ENCODE data around the gene CLBA1. TPM values are rescaled to one million over a fixed set of nuclear protein-coding genes. Genes with fewer than 3 reads are reported as not detected.

Gene CLBA1
- total and polyA plus RNA-seq, 2 experiments from 2014 or later: 1.6 to 1.8 TPM

DNA sequence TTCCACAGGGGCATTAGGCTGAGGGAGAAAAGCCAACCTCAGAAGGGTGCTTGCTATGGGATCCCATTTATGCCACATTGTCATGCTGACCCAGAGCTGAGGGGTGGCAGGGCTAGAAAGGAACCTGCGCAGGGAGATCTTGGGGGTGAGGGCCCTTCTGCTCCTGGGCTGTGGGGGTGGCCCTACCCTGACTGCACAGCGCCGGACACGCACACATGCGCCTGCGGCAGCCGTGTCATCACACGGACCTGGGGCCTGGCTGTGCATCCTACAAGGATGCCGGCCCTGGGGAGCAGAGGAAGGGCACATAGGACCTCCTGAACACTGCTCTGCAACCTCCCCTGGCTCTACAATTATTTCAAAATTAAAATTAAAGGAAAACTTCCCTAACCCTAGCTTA lies 28.4 kb downstream of the CLBA1 start (continued):
- TF ChIP-seq, protein P1, sequence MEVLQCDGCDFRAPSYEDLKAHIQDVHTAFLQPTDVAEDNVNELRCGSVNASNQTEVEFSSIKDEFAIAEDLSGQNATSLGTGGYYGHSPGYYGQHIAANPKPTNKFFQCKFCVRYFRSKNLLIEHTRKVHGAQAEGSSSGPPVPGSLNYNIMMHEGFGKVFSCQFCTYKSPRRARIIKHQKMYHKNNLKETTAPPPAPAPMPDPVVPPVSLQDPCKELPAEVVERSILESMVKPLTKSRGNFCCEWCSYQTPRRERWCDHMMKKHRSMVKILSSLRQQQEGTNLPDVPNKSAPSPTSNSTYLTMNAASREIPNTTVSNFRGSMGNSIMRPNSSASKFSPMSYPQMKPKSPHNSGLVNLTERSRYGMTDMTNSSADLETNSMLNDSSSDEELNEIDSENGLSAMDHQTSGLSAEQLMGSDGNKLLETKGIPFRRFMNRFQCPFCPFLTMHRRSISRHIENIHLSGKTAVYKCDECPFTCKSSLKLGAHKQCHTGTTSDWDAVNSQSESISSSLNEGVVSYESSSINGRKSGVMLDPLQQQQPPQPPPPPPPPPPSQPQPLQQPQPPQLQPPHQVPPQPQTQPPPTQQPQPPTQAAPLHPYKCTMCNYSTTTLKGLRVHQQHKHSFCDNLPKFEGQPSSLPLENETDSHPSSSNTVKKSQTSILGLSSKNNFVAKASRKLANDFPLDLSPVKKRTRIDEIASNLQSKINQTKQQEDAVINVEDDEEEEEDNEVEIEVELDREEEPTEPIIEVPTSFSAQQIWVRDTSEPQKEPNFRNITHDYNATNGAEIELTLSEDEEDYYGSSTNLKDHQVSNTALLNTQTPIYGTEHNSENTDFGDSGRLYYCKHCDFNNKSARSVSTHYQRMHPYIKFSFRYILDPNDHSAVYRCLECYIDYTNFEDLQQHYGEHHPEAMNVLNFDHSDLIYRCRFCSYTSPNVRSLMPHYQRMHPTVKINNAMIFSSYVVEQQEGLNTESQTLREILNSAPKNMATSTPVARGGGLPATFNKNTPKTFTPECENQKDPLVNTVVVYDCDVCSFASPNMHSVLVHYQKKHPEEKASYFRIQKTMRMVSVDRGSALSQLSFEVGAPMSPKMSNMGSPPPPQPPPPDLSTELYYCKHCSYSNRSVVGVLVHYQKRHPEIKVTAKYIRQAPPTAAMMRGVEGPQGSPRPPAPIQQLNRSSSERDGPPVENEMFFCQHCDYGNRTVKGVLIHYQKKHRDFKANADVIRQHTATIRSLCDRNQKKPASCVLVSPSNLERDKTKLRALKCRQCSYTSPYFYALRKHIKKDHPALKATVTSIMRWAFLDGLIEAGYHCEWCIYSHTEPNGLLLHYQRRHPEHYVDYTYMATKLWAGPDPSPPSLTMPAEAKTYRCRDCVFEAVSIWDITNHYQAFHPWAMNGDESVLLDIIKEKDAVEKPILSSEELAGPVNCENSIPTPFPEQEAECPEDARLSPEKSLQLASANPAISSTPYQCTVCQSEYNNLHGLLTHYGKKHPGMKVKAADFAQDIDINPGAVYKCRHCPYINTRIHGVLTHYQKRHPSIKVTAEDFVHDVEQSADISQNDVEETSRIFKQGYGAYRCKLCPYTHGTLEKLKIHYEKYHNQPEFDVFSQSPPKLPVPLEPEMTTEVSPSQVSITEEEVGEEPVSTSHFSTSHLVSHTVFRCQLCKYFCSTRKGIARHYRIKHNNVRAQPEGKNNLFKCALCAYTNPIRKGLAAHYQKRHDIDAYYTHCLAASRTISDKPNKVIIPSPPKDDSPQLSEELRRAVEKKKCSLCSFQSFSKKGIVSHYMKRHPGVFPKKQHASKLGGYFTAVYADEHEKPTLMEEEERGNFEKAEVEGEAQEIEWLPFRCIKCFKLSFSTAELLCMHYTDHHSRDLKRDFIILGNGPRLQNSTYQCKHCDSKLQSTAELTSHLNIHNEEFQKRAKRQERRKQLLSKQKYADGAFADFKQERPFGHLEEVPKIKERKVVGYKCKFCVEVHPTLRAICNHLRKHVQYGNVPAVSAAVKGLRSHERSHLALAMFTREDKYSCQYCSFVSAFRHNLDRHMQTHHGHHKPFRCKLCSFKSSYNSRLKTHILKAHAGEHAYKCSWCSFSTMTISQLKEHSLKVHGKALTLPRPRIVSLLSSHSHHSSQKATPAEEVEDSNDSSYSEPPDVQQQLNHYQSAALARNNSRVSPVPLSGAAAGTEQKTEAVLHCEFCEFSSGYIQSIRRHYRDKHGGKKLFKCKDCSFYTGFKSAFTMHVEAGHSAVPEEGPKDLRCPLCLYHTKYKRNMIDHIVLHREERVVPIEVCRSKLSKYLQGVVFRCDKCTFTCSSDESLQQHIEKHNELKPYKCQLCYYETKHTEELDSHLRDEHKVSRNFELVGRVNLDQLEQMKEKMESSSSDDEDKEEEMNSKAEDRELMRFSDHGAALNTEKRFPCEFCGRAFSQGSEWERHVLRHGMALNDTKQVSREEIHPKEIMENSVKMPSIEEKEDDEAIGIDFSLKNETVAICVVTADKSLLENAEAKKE (CRISPR knock-in tag; IDR thresholded peaks at IDR 0.05): no peak
- no peak for TF ChIP-seq NANOG (IDR thresholded peaks at IDR 0.05; ENCODE audit: borderline replicate concordance)
- no peak for TF ChIP-seq ZNF331 (CRISPR knock-in tag; IDR thresholded peaks at IDR 0.05; ENCODE audit: low read depth)
- TF ChIP-seq JUNB (IDR thresholded peaks at IDR 0.05; ENCODE audit: unreplicated experiment): no peak
- TF ChIP-seq POLR2AphosphoS5 (IDR thresholded peaks at IDR 0.05; ENCODE audit: low read depth): no peak
- TF ChIP-seq CREB1 (CRISPR knock-in tag; IDR thresholded peaks at IDR 0.05; ENCODE audit: low read depth): no peak

DNA sequence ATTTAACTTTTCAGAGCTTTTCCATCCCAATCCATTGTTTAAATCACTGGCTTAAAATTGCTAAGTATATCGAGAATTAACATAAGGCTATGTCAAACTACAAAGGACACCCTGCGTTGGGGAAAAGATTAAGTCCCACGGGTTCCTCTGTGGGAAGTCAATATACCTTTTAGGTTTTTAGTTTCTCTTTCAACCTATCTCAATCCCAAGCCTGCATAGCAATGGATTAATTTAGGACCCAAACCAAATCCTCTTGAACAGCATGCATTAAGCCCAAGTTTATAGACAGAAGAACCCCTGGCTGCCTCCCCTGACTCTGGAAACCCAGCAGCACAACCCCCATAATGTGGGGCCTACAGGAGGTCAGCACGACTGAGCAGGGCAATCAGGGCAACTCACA lies 29.0 kb downstream of the CLBA1 start:
- H3K4me3 ChIP-seq: no peak overlapping the region
- H3K27me3 ChIP-seq (ENCODE audit: insufficient read depth): no peaks in the 10 kb centered on the region
- H3K36me3 Mint-ChIP-seq (ENCODE audit: low read depth): peaks cover 50% of the 10 kb centered on the region
- H4K20me1 ChIP-seq (replicated peaks; ENCODE audit: insufficient read depth): peaks cover 77% of the 10 kb centered on the region
- peaks cover 12% of the 10 kb centered on the region for H3K27me3 Mint-ChIP-seq (ENCODE audit: insufficient read depth, low read depth, poor library complexity)
- H3K4me1 Mint-ChIP-seq: peaks cover 62% of the 10 kb centered on the region
- peak overlapping the region; percentile 62; the same call in 1 of the 2 replicates for H3K4me2 ChIP-seq
- no peaks in the 10 kb centered on the region for H3F3A ChIP-seq (replicated peaks; ENCODE audit: low read depth)
- TF ChIP-seq, protein P2, sequence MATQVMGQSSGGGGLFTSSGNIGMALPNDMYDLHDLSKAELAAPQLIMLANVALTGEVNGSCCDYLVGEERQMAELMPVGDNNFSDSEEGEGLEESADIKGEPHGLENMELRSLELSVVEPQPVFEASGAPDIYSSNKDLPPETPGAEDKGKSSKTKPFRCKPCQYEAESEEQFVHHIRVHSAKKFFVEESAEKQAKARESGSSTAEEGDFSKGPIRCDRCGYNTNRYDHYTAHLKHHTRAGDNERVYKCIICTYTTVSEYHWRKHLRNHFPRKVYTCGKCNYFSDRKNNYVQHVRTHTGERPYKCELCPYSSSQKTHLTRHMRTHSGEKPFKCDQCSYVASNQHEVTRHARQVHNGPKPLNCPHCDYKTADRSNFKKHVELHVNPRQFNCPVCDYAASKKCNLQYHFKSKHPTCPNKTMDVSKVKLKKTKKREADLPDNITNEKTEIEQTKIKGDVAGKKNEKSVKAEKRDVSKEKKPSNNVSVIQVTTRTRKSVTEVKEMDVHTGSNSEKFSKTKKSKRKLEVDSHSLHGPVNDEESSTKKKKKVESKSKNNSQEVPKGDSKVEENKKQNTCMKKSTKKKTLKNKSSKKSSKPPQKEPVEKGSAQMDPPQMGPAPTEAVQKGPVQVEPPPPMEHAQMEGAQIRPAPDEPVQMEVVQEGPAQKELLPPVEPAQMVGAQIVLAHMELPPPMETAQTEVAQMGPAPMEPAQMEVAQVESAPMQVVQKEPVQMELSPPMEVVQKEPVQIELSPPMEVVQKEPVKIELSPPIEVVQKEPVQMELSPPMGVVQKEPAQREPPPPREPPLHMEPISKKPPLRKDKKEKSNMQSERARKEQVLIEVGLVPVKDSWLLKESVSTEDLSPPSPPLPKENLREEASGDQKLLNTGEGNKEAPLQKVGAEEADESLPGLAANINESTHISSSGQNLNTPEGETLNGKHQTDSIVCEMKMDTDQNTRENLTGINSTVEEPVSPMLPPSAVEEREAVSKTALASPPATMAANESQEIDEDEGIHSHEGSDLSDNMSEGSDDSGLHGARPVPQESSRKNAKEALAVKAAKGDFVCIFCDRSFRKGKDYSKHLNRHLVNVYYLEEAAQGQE (IDR thresholded peaks at IDR 0.05; ENCODE audit: unreplicated experiment): no peak
- TF ChIP-seq EZH2phosphoT487 (IDR thresholded peaks at IDR 0.05; ENCODE audit: unreplicated experiment) (no peak), NANOG (IDR thresholded peaks at IDR 0.05; ENCODE audit: borderline replicate concordance) (no peak), ZNF331 (CRISPR knock-in tag; IDR thresholded peaks at IDR 0.05; ENCODE audit: low read depth) (no peak), JUNB (IDR thresholded peaks at IDR 0.05; ENCODE audit: unreplicated experiment) (no peak), EZH2 (IDR thresholded peaks at IDR 0.05; ENCODE audit: low read depth, unreplicated experiment) (no peak), ZNF114 (CRISPR knock-in tag; IDR thresholded peaks at IDR 0.05) (no peak), POLR2AphosphoS5 (IDR thresholded peaks at IDR 0.05; ENCODE audit: low read depth) (no peak)
- TF ChIP-seq, protein P3, sequence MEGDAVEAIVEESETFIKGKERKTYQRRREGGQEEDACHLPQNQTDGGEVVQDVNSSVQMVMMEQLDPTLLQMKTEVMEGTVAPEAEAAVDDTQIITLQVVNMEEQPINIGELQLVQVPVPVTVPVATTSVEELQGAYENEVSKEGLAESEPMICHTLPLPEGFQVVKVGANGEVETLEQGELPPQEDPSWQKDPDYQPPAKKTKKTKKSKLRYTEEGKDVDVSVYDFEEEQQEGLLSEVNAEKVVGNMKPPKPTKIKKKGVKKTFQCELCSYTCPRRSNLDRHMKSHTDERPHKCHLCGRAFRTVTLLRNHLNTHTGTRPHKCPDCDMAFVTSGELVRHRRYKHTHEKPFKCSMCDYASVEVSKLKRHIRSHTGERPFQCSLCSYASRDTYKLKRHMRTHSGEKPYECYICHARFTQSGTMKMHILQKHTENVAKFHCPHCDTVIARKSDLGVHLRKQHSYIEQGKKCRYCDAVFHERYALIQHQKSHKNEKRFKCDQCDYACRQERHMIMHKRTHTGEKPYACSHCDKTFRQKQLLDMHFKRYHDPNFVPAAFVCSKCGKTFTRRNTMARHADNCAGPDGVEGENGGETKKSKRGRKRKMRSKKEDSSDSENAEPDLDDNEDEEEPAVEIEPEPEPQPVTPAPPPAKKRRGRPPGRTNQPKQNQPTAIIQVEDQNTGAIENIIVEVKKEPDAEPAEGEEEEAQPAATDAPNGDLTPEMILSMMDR (conservative IDR thresholded peaks at IDR 0.05; ENCODE audit: low read depth in 2 of 2): no peak
- TF ChIP-seq, protein P4, sequence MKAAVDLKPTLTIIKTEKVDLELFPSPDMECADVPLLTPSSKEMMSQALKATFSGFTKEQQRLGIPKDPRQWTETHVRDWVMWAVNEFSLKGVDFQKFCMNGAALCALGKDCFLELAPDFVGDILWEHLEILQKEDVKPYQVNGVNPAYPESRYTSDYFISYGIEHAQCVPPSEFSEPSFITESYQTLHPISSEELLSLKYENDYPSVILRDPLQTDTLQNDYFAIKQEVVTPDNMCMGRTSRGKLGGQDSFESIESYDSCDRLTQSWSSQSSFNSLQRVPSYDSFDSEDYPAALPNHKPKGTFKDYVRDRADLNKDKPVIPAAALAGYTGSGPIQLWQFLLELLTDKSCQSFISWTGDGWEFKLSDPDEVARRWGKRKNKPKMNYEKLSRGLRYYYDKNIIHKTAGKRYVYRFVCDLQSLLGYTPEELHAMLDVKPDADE (IDR thresholded peaks at IDR 0.05): no peak
- peaks cover 7% of the 10 kb centered on the region for H3K36me3 ChIP-seq (ENCODE audit: insufficient read depth)
- no peak overlapping the region for H3K27ac Mint-ChIP-seq
- ATAC-seq (peak; percentile 16), DNase-seq (ENCODE audit: low spot score) (no peak)
- no peak overlapping the region; the same call in 2 of the 3 replicates for H3K4me3 Mint-ChIP-seq
- H2AFZ ChIP-seq: no peak overlapping the region
- no peak overlapping the region for H3K27ac ChIP-seq (ENCODE audit: low read depth)
- peaks cover 98% of the 10 kb centered on the region for H3K79me2 ChIP-seq (replicated peaks; ENCODE audit: insufficient read depth)
- no peaks in the 10 kb centered on the region for H3K9me2 ChIP-seq (ENCODE audit: insufficient read depth)
- no peaks in the 10 kb centered on the region for H3K9me3 Mint-ChIP-seq
- peaks cover 36% of the 10 kb centered on the region for H3K4me1 ChIP-seq (ENCODE audit: insufficient read depth)

All from GM23338 (cell line).